Natural killer cell (primary cell): Measurements from ENCODE around the gene AVPR1B. TPM values are rescaled to one million over a fixed set of nuclear protein-coding genes. Genes with fewer than 3 reads are reported as not detected.

Source experiments
- ATAC-seq, 3 donors: fragments of 150-1000 bp in 2 of 3; fragments of 200-7000 bp in 1 of 3; cut with Tn5 transposase; 1 replicate in 1 of 3; 2 replicates in 2 of 3; pipeline ENCODE4 v1.10.0; 2021; ENCODE audit warnings: mild to moderate bottlenecking in 2 of 3, moderate library complexity in 2 of 3
- DNase-seq, 2 donors: peaks; one replicate each; pipeline versions ENCODE4 v3.0.0 to v3.0.0-alpha.2; 2013 to 2021; ENCODE audit warnings: mixed read lengths in 1 of 2
- H3K27ac ChIP-seq: one replicate; pipeline ENCODE4 v1.5.1; 2013; ENCODE audit warnings: mild to moderate bottlenecking, low read length
- H3K27me3 ChIP-seq: one replicate; pipeline ENCODE4 v1.6.1; 2013; ENCODE audit warnings: low read length; ENCODE audit not compliant: control insufficient read depth, insufficient read depth
- H3K36me3 ChIP-seq: one replicate; pipeline ENCODE4 v1.6.1; 2013; ENCODE audit warnings: low read length; ENCODE audit not compliant: control insufficient read depth, insufficient read depth
- H3K4me1 ChIP-seq: one replicate; pipeline ENCODE4 v1.6.1; 2013; ENCODE audit warnings: low read length; ENCODE audit not compliant: control insufficient read depth, insufficient read depth
- H3K4me3 ChIP-seq: one replicate; pipeline ENCODE4 v1.5.1; 2013; ENCODE audit warnings: low read length
- H3K9me3 ChIP-seq: one replicate; pipeline ENCODE4 v1.6.1; 2013; ENCODE audit warnings: low read length; ENCODE audit not compliant: control insufficient read depth, insufficient read depth
- H3K27ac Mint-ChIP-seq, 2 donors: one replicate each; pipeline ENCODE4 v1.8.0; 2022; ENCODE audit warnings: mild to moderate bottlenecking in 2 of 2, mixed read lengths in 2 of 2, moderate library complexity in 1 of 2
- H3K27me3 Mint-ChIP-seq, 2 donors: one replicate each; pipeline ENCODE4 v1.8.0; 2022; ENCODE audit warnings: low read depth in 2 of 2, mixed read lengths in 2 of 2
- H3K36me3 Mint-ChIP-seq: one replicate; pipeline ENCODE4 v1.8.0; 2022; ENCODE audit warnings: mixed read lengths
- H3K4me1 Mint-ChIP-seq, 2 donors: one replicate each; pipeline ENCODE4 v1.8.0; 2022; ENCODE audit warnings: mixed read lengths in 2 of 2
- H3K4me3 Mint-ChIP-seq: one replicate; pipeline ENCODE4 v1.8.0; 2022; ENCODE audit warnings: mild to moderate bottlenecking, moderate library complexity, mixed read lengths
- H3K9me3 Mint-ChIP-seq, 2 donors: one replicate each; pipeline ENCODE4 v1.8.0; 2022; ENCODE audit warnings: mixed read lengths in 2 of 2
- WGBS: methylation state at CpG from one replicate; pipeline ENCODE4 v1.1.7; 2013; ENCODE audit warnings: missing lambda C conversion rate; ENCODE audit not compliant: insufficient coverage; 5-methylcytosine and 5-hydroxymethylcytosine counted together
- intact Hi-C: fragments of 100-400 bp; cut with micrococcal nuclease; formaldehyde crosslinking; loops from one replicate; pipeline ENCODE4 v1.14.2; 2022
- total RNA-seq, 4 donors: library from RNA; stranded (reverse); fragments of 120-200 nt in 1 of 4; gene quantifications; one replicate each; pipeline versions ENCODE4 v1.2.3 to v1.2.4, GENCODE V29; 2013 to 2022
- TF ChIP-seq, protein P1 (sequence below): fragments of 200-600 bp; IDR thresholded peaks from one replicate; pipeline ENCODE4 v1.8.0; 2022; ENCODE audit warnings: antibody characterized with exemption

Gene AVPR1B, protein sequence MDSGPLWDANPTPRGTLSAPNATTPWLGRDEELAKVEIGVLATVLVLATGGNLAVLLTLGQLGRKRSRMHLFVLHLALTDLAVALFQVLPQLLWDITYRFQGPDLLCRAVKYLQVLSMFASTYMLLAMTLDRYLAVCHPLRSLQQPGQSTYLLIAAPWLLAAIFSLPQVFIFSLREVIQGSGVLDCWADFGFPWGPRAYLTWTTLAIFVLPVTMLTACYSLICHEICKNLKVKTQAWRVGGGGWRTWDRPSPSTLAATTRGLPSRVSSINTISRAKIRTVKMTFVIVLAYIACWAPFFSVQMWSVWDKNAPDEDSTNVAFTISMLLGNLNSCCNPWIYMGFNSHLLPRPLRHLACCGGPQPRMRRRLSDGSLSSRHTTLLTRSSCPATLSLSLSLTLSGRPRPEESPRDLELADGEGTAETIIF
- not detected for total RNA-seq
- total RNA-seq (2013): not detected

- peaks cover 0 to 11% of the 10 kb centered on the region in 2 donors for H3K4me1 Mint-ChIP-seq
- H3K27ac Mint-ChIP-seq: no peak within 1 kb of the TSS
- peaks cover 41 to 74% of the 10 kb centered on the region in 2 donors for H3K27me3 Mint-ChIP-seq
- H3K4me1 ChIP-seq: peaks cover 8% of the 10 kb centered on the region
- H3K4me3 Mint-ChIP-seq: no peak within 1 kb of the TSS
- H3K27ac ChIP-seq: no peak within 1 kb of the TSS
- H3K36me3 Mint-ChIP-seq: peaks cover 21% of the 10 kb centered on the region
- H3K9me3 Mint-ChIP-seq: peaks cover 4 to 8% of the 10 kb centered on the region in 2 donors
- H3K4me3 ChIP-seq: peak within 1 kb of the TSS; percentile 12
- 2% methylated on average over 54 of the region's 55 CpGs for WGBS
- intact Hi-C loops: no loop called here
- H3K9me3 ChIP-seq: no peaks in the 10 kb centered on the region
- no peaks in the 10 kb centered on the region for H3K36me3 ChIP-seq
- ATAC-seq (peak in 1 of 3 donors; percentile 41), DNase-seq (peak in 1 of 2 donors; percentile 10)
- TF ChIP-seq, protein P1, sequence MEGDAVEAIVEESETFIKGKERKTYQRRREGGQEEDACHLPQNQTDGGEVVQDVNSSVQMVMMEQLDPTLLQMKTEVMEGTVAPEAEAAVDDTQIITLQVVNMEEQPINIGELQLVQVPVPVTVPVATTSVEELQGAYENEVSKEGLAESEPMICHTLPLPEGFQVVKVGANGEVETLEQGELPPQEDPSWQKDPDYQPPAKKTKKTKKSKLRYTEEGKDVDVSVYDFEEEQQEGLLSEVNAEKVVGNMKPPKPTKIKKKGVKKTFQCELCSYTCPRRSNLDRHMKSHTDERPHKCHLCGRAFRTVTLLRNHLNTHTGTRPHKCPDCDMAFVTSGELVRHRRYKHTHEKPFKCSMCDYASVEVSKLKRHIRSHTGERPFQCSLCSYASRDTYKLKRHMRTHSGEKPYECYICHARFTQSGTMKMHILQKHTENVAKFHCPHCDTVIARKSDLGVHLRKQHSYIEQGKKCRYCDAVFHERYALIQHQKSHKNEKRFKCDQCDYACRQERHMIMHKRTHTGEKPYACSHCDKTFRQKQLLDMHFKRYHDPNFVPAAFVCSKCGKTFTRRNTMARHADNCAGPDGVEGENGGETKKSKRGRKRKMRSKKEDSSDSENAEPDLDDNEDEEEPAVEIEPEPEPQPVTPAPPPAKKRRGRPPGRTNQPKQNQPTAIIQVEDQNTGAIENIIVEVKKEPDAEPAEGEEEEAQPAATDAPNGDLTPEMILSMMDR: no peak
- peaks cover 11% of the 10 kb centered on the region for H3K27me3 ChIP-seq
Observed at GRCh38 chr1:206117151-206117948, at the start of gene AVPR1B. AVPR1B (minus strand) TSS chr1:206117388; CDS start chr1:206116890, 498 bp downstream.

DNA sequence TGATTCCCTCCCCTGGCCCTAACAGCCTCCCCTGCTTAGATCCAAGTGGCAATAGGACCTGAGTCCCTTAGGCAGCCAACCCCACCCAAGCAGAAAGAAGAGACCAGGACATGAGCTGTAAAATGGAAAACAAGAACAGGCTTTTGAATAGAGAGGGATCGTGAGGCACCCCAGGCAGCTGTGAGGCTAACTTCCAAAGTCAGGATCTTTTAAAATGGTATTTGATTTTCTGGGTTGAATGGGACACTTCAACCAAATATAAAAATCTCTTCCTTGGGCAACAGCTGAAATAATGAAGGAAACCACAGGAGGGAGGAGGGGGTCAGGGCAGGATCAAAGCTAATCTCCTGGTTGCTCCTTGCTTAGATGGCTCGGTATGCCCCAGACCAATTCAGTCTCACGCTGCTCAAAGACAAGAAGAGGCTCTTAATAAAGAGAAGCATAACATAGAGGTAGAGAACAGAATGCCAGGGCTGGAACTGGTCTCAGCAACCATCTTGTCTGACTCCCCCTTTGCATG, 28.6 kb upstream of the AVPR1B start:
- 95% methylated on average over 3 of the region's 3 CpGs for WGBS
- Histone ChIP-seq H3K4me3 (no peak overlapping the region), H3K27ac (no peak overlapping the region), H3K27me3 (no peaks in the 10 kb centered on the region), H3K4me1 (no peaks in the 10 kb centered on the region), H3K9me3 (no peaks in the 10 kb centered on the region), H3K36me3 (no peaks in the 10 kb centered on the region)
- H3K4me1 Mint-ChIP-seq: no peaks in the 10 kb centered on the region
- DNase-seq: no peak
- H3K9me3 Mint-ChIP-seq: no peaks in the 10 kb centered on the region
- H3K27me3 Mint-ChIP-seq: peaks cover 12 to 14% of the 10 kb centered on the region in 2 donors
- H3K36me3 Mint-ChIP-seq: no peaks in the 10 kb centered on the region
- ATAC-seq: no peak
- TF ChIP-seq, protein P1: no peak
- no peak overlapping the region for H3K4me3 Mint-ChIP-seq
- intact Hi-C loops: no loop called here
- no peak overlapping the region for H3K27ac Mint-ChIP-seq

DNA sequence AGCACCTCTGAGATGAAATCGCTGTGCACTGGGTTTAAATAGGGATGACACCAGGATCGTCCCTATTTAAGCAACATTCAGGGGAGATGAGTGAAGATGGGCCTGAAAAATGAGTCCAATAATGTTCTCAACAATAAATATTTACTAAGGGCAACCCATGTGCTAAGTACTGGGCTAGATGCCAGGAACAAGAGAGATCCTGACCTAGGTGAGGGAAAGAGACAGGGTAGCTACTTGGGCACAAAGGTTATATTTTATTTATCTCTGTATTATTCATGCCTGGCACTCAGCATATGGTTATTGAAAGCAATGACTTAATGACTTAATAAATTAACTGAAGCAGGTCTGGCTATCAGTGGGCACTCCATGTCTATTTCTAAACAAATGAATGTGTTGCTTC, 27.4 kb upstream of the AVPR1B start:
- DNase-seq (no peak), ATAC-seq (no peak)
- Histone ChIP-seq H3K27me3 (no peaks in the 10 kb centered on the region), H3K27ac (no peak overlapping the region), H3K36me3 (no peaks in the 10 kb centered on the region), H3K4me1 (no peaks in the 10 kb centered on the region), H3K9me3 (no peaks in the 10 kb centered on the region), H3K4me3 (no peak overlapping the region)
- Mint-ChIP-seq H3K27me3 (peaks cover 12 to 18% of the 10 kb centered on the region in 2 donors), H3K27ac (no peak overlapping the region), H3K36me3 (no peaks in the 10 kb centered on the region), H3K4me3 (no peak overlapping the region), H3K4me1 (no peaks in the 10 kb centered on the region), H3K9me3 (no peaks in the 10 kb centered on the region)
- 91% methylated on average over 2 of the region's 2 CpGs for WGBS
- intact Hi-C loops: no loop called here
- TF ChIP-seq, protein P1: no peak
